HFF-Myc (cell line): Measurements from ENCODE around the gene PREX1.
"Not testable (repeated sequence)": the region's sequence is repeated elsewhere in the genome, so short reads cannot be mapped to it uniquely, and the experiment has no call there.

Experiments used
- DNase-seq: peaks from one replicate; pipeline ENCODE4 v3.0.0-alpha.2; 2011; ENCODE audit warnings: low read depth; ENCODE audit errors: extremely low read depth
- H3K4me3 ChIP-seq: replicated peaks from 2 replicates; pipeline ENCODE4 v1.5.1; 2011; ENCODE audit warnings: low read depth, mild to moderate bottlenecking, control low read depth, low read length
- TF ChIP-seq, protein P1 (sequence below): IDR thresholded peaks from 2 replicates; pipeline ENCODE4 v1.5.1; 2012; ENCODE audit warnings: mild to moderate bottlenecking, low read depth, low read length, control low read depth; ENCODE audit errors: missing control alignments

PREX1 gene, protein sequence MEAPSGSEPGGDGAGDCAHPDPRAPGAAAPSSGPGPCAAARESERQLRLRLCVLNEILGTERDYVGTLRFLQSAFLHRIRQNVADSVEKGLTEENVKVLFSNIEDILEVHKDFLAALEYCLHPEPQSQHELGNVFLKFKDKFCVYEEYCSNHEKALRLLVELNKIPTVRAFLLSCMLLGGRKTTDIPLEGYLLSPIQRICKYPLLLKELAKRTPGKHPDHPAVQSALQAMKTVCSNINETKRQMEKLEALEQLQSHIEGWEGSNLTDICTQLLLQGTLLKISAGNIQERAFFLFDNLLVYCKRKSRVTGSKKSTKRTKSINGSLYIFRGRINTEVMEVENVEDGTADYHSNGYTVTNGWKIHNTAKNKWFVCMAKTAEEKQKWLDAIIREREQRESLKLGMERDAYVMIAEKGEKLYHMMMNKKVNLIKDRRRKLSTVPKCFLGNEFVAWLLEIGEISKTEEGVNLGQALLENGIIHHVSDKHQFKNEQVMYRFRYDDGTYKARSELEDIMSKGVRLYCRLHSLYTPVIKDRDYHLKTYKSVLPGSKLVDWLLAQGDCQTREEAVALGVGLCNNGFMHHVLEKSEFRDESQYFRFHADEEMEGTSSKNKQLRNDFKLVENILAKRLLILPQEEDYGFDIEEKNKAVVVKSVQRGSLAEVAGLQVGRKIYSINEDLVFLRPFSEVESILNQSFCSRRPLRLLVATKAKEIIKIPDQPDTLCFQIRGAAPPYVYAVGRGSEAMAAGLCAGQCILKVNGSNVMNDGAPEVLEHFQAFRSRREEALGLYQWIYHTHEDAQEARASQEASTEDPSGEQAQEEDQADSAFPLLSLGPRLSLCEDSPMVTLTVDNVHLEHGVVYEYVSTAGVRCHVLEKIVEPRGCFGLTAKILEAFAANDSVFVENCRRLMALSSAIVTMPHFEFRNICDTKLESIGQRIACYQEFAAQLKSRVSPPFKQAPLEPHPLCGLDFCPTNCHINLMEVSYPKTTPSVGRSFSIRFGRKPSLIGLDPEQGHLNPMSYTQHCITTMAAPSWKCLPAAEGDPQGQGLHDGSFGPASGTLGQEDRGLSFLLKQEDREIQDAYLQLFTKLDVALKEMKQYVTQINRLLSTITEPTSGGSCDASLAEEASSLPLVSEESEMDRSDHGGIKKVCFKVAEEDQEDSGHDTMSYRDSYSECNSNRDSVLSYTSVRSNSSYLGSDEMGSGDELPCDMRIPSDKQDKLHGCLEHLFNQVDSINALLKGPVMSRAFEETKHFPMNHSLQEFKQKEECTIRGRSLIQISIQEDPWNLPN (N-terminal part only)

DNA sequence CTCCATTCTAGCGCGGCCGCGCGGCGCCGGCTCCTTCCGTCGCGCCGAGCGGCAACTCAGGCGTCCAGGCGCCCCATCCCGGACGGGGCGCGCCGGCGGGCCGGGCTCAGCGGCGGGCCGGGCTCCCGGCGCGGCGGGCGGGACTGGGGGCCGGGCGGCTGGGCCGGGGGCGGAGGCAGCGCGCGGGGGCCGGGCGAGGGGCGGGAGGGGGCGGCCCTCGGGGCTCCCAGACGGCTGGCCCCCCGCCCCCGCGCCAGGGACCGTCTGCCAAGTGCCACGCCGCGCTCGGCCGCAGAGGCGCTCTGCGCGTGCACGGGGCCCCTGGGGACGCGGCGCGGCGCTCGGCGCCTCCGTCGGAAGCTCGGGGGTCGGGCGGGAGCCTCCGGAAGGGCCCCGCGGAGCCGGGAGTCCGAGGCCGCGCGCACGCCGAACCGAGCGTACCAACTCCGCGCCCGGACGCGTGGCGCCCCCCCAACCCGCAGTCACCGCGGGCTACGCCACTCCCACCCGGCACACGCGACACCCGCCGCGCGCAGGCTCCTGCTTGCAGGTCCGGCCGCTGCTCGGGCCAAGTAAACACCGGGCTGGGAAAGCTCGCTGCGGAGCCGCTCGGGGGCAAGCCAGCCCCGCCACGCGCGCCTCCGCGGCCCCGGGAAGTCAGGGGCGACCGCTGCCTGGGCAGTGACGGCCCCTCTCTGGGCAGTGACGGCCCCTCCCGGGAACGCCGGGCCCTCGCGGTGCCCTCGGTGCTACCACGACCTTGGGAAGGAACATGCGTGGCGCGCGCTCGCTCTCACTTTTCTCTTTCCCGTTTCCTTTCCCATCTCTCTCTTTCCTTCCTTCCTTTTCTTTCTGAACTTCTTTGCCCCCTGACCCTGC is at the start of gene PREX1:
Gene PREX1 (minus strand): TSS at position 145 of the 879 bp plus-strand sequence. CDS start 139 bp downstream, at position 6.
- no peak for DNase-seq
- peak within 1 kb of the TSS; percentile 60 for H3K4me3 ChIP-seq
- TF ChIP-seq, protein P1, sequence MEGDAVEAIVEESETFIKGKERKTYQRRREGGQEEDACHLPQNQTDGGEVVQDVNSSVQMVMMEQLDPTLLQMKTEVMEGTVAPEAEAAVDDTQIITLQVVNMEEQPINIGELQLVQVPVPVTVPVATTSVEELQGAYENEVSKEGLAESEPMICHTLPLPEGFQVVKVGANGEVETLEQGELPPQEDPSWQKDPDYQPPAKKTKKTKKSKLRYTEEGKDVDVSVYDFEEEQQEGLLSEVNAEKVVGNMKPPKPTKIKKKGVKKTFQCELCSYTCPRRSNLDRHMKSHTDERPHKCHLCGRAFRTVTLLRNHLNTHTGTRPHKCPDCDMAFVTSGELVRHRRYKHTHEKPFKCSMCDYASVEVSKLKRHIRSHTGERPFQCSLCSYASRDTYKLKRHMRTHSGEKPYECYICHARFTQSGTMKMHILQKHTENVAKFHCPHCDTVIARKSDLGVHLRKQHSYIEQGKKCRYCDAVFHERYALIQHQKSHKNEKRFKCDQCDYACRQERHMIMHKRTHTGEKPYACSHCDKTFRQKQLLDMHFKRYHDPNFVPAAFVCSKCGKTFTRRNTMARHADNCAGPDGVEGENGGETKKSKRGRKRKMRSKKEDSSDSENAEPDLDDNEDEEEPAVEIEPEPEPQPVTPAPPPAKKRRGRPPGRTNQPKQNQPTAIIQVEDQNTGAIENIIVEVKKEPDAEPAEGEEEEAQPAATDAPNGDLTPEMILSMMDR = no peak

DNA sequence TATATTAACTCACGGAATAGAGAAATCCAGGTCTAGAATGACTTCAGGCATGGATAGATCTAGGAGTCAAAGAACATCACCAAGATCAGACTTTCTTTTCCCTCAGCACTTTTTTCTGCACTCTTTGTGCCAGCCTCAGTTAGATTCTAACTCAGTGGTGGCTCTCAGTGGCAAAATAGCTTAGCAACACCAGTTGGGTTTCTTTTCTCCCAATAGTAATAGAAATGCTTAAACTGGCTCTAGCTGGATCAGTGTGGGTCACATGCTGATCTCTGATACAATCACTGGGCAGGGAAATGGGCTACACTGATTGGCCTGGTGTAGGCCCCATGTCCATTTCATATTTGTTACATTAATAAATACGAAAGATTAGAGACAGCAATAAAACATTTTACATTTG is 49.5 kb upstream of the PREX1 start:
- H3K4me3 ChIP-seq = no peak overlapping the region
- TF ChIP-seq, protein P1 = no peak
- DNase-seq = no peak

DNA sequence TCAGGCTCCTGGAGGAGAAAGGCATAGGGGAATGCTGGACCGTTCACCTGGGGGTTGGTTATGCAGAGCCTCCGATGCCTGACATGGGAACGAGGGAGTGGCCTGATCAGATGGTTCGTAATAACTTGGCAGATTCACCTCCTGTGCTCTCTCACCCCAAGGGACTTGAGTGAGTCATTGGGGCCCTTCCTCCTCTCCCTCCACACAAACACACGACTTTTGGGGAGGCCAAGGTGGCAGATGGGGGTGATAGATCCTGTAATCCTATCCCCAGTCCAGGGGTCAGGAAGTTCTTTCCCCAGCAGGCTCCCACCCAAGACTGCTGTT is 48.1 kb upstream of the PREX1 start:
- no peak overlapping the region for H3K4me3 ChIP-seq
- DNase-seq = no peak
- TF ChIP-seq, protein P1 = no peak

DNA sequence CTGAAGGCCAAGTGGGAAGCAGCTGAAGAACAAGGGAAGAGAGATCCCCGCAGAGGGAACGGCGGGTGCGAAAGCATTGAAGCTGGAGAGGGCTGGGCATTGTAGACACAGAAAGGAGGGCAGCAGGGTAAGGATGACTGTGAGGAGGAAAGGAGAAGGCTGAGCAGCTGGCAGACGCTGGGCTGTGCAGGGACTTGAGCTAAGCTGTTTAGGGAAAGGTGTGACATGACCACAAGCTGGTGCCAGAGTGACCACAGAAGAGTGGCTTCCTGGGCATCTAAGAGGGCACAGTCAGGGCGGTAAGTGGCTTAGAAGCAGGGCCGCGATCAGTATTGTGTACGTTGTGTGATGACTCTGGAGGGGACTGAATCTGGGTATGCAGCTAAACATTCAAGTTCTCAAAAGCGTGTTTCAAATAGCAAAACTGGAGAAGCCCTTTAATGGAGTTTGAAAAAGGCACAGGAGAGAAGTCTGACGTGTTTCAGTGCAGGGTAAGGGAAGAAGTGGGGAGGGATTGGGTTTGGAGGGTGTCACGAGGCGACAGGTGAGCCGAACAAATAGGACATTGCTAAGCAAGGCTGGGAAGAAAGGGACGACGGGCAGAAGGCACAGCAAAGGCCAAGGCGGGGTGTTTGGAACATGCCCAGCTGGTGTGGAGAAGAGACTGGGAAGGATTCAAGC is 47.6 kb upstream of the PREX1 start:
- DNase-seq = no peak
- no peak overlapping the region for H3K4me3 ChIP-seq
- TF ChIP-seq, protein P1 = no peak

DNA sequence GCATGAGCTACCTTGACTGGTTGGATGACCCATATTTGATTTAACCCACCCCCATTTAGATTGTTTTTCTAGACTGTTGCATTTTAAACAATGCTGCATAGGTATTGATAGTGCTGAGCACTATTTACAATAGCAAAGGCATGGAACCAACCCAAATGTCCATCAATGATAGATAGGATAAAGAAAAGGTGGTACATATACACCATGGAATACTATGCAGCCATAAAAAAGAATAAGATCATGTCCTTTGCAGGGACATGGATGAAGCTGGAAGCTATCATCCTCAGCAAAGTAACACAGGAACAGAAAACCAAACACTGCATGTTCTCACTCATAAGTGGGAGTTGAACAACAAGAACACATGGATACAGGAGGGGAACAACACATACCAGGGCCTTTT is 41.6 kb upstream of the PREX1 start:
- DNase-seq, H3K4me3 ChIP-seq: not testable (repeated sequence)

DNA sequence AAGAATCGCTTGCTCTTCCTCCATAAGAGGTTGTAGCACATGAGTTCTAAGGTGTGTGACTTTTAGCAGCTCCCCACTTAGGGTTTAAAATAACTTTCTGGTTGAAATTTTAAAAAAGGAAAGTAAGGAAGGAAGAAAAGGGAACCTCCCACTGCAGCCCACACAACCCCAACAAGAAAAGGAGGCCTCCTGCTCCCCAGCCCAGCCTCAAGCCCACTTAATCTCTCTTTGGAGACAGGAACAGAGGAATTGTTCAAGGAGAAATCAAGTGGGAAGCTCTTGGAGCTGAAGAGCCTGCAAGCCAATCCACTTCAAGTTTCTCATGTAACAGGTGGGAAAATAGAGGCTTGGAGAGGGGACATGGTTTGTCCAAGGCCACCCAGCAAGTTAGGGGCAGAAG is 39.1 kb upstream of the PREX1 start:
- DNase-seq = no peak
- TF ChIP-seq, protein P1 = no peak
- H3K4me3 ChIP-seq = no peak overlapping the region
